Measurements from ENCODE around the gene ABCC10.

GRCh38 chr6:43452896-43453295 is 25.6 kb downstream of the ABCC10 start:
- TF ChIP-seq CTCF (conservative IDR thresholded peaks at IDR 0.05 in 1 of 2, IDR thresholded peaks at IDR 0.05 in 1 of 2; ENCODE audit: extremely low read depth in 1 of 2, insufficient read depth in 1 of 2, low read depth in 1 of 2, low read length in 2 of 2), result no peak
- no peak for TF ChIP-seq EZH2 (IDR thresholded peaks at IDR 0.05; ENCODE audit: borderline replicate concordance, low read length)

All from mammary epithelial cell (primary cell).